H9 (cell line): Measurements from ENCODE around the gene HBS1L. TPM values are rescaled to one million over a fixed set of nuclear protein-coding genes. Genes with fewer than 3 reads are reported as not detected.

Experiments used
- DNase-seq: peaks from one replicate; pipeline ENCODE4 v3.0.0-alpha.2; 2017
- H2AFZ ChIP-seq: one replicate; pipeline ENCODE4 v1.6.1; 2013; ENCODE audit warnings: mild to moderate bottlenecking, low read length, control low read depth, moderate library complexity
- H2AK5ac ChIP-seq: 2 replicates; pipeline ENCODE4 v1.6.1; 2013; ENCODE audit warnings: low read length, control low read depth, mixed read lengths; ENCODE audit not compliant: insufficient read length
- H2BK120ac ChIP-seq: one replicate; pipeline ENCODE4 v1.6.1; 2013; ENCODE audit warnings: low read depth, mild to moderate bottlenecking, low read length, control low read depth, inconsistent platforms; ENCODE audit not compliant: poor library complexity, severe bottlenecking
- H2BK12ac ChIP-seq: 2 replicates; pipeline ENCODE4 v1.6.1; 2013; ENCODE audit warnings: low read length, control low read depth, mixed read lengths, low read depth; ENCODE audit not compliant: insufficient read length
- H2BK15ac ChIP-seq: 2 replicates; pipeline ENCODE4 v1.6.1; 2013; ENCODE audit warnings: low read depth, low read length, control low read depth
- H2BK20ac ChIP-seq: one replicate; pipeline ENCODE4 v1.6.1; 2013; ENCODE audit warnings: low read depth, mild to moderate bottlenecking, low read length, control low read depth, inconsistent platforms; ENCODE audit not compliant: poor library complexity, severe bottlenecking
- H2BK5ac ChIP-seq: 2 replicates; pipeline ENCODE4 v1.6.1; 2013; ENCODE audit warnings: low read length, control low read depth, mixed read lengths; ENCODE audit not compliant: insufficient read length
- H3K14ac ChIP-seq: 2 replicates; pipeline ENCODE4 v1.6.1; 2013; ENCODE audit warnings: low read length, control low read depth; ENCODE audit not compliant: insufficient read depth
- H3K18ac ChIP-seq: 2 replicates; pipeline ENCODE4 v1.6.1; 2013; ENCODE audit warnings: low read depth, mild to moderate bottlenecking, mixed read lengths, low read length, control low read depth; ENCODE audit not compliant: insufficient read length
- H3K23ac ChIP-seq: 2 replicates; pipeline ENCODE4 v1.6.1; 2013; ENCODE audit warnings: low read length, control low read depth, mixed read lengths, low read depth; ENCODE audit not compliant: insufficient read length
- H3K23me2 ChIP-seq: 2 replicates; pipeline ENCODE4 v1.6.1; 2013; ENCODE audit warnings: low read depth, mild to moderate bottlenecking, mixed read lengths, low read length, control low read depth; ENCODE audit not compliant: insufficient read length, poor library complexity, severe bottlenecking
- H3K27ac ChIP-seq: 2 replicates; pipeline ENCODE4 v1.5.1; 2013; ENCODE audit warnings: low read length, control low read depth, mixed read lengths, low read depth; ENCODE audit not compliant: insufficient read length
- H3K27me3 ChIP-seq: 2 replicates; pipeline ENCODE4 v1.6.1; 2013; ENCODE audit warnings: low read length, control low read depth, inconsistent platforms; ENCODE audit not compliant: insufficient read depth
- H3K4ac ChIP-seq: 2 replicates; pipeline ENCODE4 v1.6.1; 2013; ENCODE audit warnings: low read depth, mild to moderate bottlenecking, control low read depth, inconsistent platforms, low read length, moderate library complexity
- H3K4me1 ChIP-seq: 2 replicates; pipeline ENCODE4 v1.6.1; 2013; ENCODE audit warnings: low read length, control low read depth, inconsistent platforms; ENCODE audit not compliant: insufficient read depth
- H3K4me2 ChIP-seq: 2 replicates; pipeline ENCODE4 v1.6.1; 2013; ENCODE audit warnings: low read length, control low read depth, mixed read lengths; ENCODE audit not compliant: insufficient read length, insufficient read depth
- H3K56ac ChIP-seq: 2 replicates; pipeline ENCODE4 v1.6.1; 2013; ENCODE audit warnings: low read depth, mild to moderate bottlenecking, mixed read lengths, low read length, control low read depth; ENCODE audit not compliant: insufficient read length
- H3K79me1 ChIP-seq: 2 replicates; pipeline ENCODE4 v1.6.1; 2013; ENCODE audit warnings: low read depth, mild to moderate bottlenecking, moderate library complexity, low read length, control low read depth, inconsistent platforms; ENCODE audit not compliant: insufficient read depth, poor library complexity, severe bottlenecking
- H3K79me2 ChIP-seq: 2 replicates; pipeline ENCODE4 v1.6.1; 2013; ENCODE audit warnings: low read length, control low read depth, inconsistent platforms; ENCODE audit not compliant: insufficient read depth
- H3K9ac ChIP-seq: 2 replicates; pipeline ENCODE4 v1.6.1; 2013; ENCODE audit warnings: low read length, control low read depth, mixed read lengths; ENCODE audit not compliant: insufficient read length; ENCODE audit errors: extremely low read depth
- H3K9me3 ChIP-seq: one replicate; pipeline ENCODE4 v1.6.1; 2013; ENCODE audit warnings: low read depth, low read length, inconsistent platforms; ENCODE audit not compliant: control insufficient read depth
- H3T11ph ChIP-seq: one replicate; pipeline ENCODE4 v1.6.1; 2013; ENCODE audit warnings: mild to moderate bottlenecking, low read length, control low read depth, inconsistent platforms
- H4K20me1 ChIP-seq: one replicate; pipeline ENCODE4 v1.6.1; 2013; ENCODE audit not compliant: control insufficient read depth, insufficient read length, insufficient read depth
- H4K5ac ChIP-seq: 2 replicates; pipeline ENCODE4 v1.6.1; 2013; ENCODE audit warnings: low read depth, mild to moderate bottlenecking, mixed read lengths, low read length, control low read depth; ENCODE audit not compliant: insufficient read length
- H4K8ac ChIP-seq: replicated peaks from 2 replicates; pipeline ENCODE4 v1.6.1; 2013; ENCODE audit warnings: low read length, control low read depth, mixed read lengths, low read depth; ENCODE audit not compliant: insufficient read length
- H4K91ac ChIP-seq: 2 replicates; pipeline ENCODE4 v1.6.1; 2013; ENCODE audit warnings: low read depth, mild to moderate bottlenecking, moderate library complexity, mixed read lengths, low read length, control low read depth; ENCODE audit not compliant: insufficient read length
- H3K27ac Mint-ChIP-seq, 3 experiments: 2 replicates in 2 of 3; 3 replicates in 1 of 3; pipeline ENCODE4 v1.8.0; 2020 to 2021; ENCODE audit warnings: mixed read lengths in 3 of 3, mild to moderate bottlenecking in 1 of 3, moderate library complexity in 1 of 3
- H3K27me3 Mint-ChIP-seq: 2 replicates; pipeline ENCODE4 v1.8.0; 2021; ENCODE audit warnings: low read depth, mild to moderate bottlenecking, moderate library complexity, mixed read lengths
- H3K36me3 Mint-ChIP-seq, 3 experiments: 2 replicates in 2 of 3; 3 replicates in 1 of 3; pipeline ENCODE4 v1.8.0; 2020 to 2021; ENCODE audit warnings: low read depth in 3 of 3, mixed read lengths in 3 of 3; ENCODE audit not compliant: insufficient read depth in 1 of 3
- H3K4me1 Mint-ChIP-seq, 2 experiments: 2 replicates each; pipeline ENCODE4 v1.8.0; 2020; ENCODE audit warnings: mixed read lengths in 2 of 2
- H3K4me3 Mint-ChIP-seq, 2 experiments: 2 replicates in 1 of 2; 3 replicates in 1 of 2; pipeline ENCODE4 v1.8.0; 2020 to 2021; ENCODE audit warnings: mild to moderate bottlenecking in 2 of 2, mixed read lengths in 2 of 2, moderate library complexity in 1 of 2
- H3K9me3 Mint-ChIP-seq, 2 experiments: 2 replicates in 1 of 2; 3 replicates in 1 of 2; pipeline ENCODE4 v1.8.0; 2020; ENCODE audit warnings: mild to moderate bottlenecking in 2 of 2, mixed read lengths in 2 of 2, moderate library complexity in 1 of 2
- WGBS: extraction: QIAGEN DNeasy Blood & Tissue Kit; methylation state at CpG from one replicate; pipeline ENCODE4 v1.1.7; 2013; ENCODE audit warnings: missing lambda C conversion rate, low lambda C conversion rate, mixed read lengths; ENCODE audit not compliant: insufficient read length; ENCODE audit errors: extremely low coverage; 5-methylcytosine and 5-hydroxymethylcytosine counted together
- total RNA-seq: library from RNA; stranded (reverse); gene quantifications from 2 replicates; pipeline ENCODE4 v1.2.1, GENCODE V29; 2021
- TF ChIP-seq, protein P1 (sequence below): fragments of 200-600 bp; sonication (generic); conservative IDR thresholded peaks from 3 replicates; pipeline ENCODE4 v1.8.0; 2021; ENCODE audit warnings: antibody characterized with exemption, mild to moderate bottlenecking

Gene HBS1L
- total RNA-seq, 1 experiment from 2014 or later, result 110 TPM

DNA sequence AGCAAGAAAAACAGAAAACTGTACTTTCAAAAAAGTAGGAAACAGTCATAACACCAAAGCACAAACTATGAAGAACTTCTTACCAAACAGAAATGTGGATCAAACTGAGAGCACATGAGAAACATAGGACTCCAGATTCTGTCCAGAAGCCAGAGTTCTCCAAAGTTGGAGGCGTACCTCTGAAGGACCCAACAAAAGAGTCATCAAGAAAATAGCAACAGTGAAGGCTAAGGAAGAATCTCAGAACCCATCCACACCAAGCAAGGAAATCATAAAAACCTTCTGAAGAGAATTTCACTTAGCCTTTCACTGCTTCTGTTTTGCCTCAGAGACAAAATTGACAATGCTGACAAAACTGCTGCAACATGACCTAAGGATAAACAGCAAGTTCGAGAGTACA is 29.4 kb downstream of the HBS1L start:
- Histone ChIP-seq H2AFZ (no peak overlapping the region), H3K9ac (no peak overlapping the region), H3K79me1 (no peaks in the 10 kb centered on the region), H3K14ac (no peak overlapping the region), H4K5ac (no peak overlapping the region), H2BK5ac (no peak overlapping the region), H3K4ac (no peak overlapping the region), H3K23ac (no peak overlapping the region), H3T11ph (peak overlapping the region; percentile 29), H2BK15ac (no peak overlapping the region), H3K18ac (no peak overlapping the region), H3K23me2 (no peaks in the 10 kb centered on the region), H3K27ac (no peak overlapping the region), H2AK5ac (no peak overlapping the region), H4K20me1 (no peaks in the 10 kb centered on the region), H2BK12ac (no peak overlapping the region), H3K27me3 (no peaks in the 10 kb centered on the region), H3K79me2 (no peaks in the 10 kb centered on the region), H3K4me1 (0 out of 2 replicates have a peak, but pooled peaks cover 2% of the 10 kb centered on the region), H3K56ac (no peak overlapping the region), H4K8ac (no peak overlapping the region), H3K9me3 (no peaks in the 10 kb centered on the region), H2BK120ac (no peak overlapping the region), H3K4me2 (no peak overlapping the region), H2BK20ac (no peak overlapping the region), H4K91ac (no peak overlapping the region)
- Mint-ChIP-seq H3K4me1 (peaks cover 18 to 33% of the 10 kb centered on the region in 2 experiments), H3K4me3 (peak overlapping the region in 1 of 2 experiments; percentile 0; a peak in 3 of 5 replicates), H3K9me3 (no peaks in the 10 kb centered on the region), H3K27me3 (no peaks in the 10 kb centered on the region), H3K27ac (peak overlapping the region; percentile 86 to 97 (median 95)), H3K36me3 (peaks cover 0 to 4% (median 0%) of the 10 kb centered on the region in 3 experiments; a peak in 4 of 7 replicates)
- DNase-seq, result no peak
- TF ChIP-seq, protein P1, sequence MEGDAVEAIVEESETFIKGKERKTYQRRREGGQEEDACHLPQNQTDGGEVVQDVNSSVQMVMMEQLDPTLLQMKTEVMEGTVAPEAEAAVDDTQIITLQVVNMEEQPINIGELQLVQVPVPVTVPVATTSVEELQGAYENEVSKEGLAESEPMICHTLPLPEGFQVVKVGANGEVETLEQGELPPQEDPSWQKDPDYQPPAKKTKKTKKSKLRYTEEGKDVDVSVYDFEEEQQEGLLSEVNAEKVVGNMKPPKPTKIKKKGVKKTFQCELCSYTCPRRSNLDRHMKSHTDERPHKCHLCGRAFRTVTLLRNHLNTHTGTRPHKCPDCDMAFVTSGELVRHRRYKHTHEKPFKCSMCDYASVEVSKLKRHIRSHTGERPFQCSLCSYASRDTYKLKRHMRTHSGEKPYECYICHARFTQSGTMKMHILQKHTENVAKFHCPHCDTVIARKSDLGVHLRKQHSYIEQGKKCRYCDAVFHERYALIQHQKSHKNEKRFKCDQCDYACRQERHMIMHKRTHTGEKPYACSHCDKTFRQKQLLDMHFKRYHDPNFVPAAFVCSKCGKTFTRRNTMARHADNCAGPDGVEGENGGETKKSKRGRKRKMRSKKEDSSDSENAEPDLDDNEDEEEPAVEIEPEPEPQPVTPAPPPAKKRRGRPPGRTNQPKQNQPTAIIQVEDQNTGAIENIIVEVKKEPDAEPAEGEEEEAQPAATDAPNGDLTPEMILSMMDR, result no peak
- WGBS, result no CpG with 5 or more reads among the region's 2 CpGs
